B cell (primary cell): ENCODE measurements around the gene ZNF211. TPM values are rescaled to one million over a fixed set of nuclear protein-coding genes. Genes with fewer than 3 reads are reported as not detected.

ENCODE experiments used
- ATAC-seq: fragments of 200-7000 bp; cut with Tn5 transposase; one replicate; pipeline ENCODE4 v1.10.0; 2021; ENCODE audit warnings: low read depth, mild to moderate bottlenecking, moderate number of reproducible peaks, moderate library complexity
- CTCF ChIA-PET: fragments of 350-600 bp; sonication (Branson Sonifier 250); formaldehyde crosslinking; loops from one replicate; lab custom pipeline; 2021; ENCODE audit warnings: antibody characterized with exemption, inconsistent platforms; lab: Charles Lee
- POLR2A ChIA-PET: fragments of 350-600 bp; sonication (Branson Sonifier 250); formaldehyde crosslinking; loops from one replicate; lab custom pipeline; 2021; ENCODE audit warnings: antibody characterized with exemption; lab: Charles Lee
- DNase-seq: peaks from one replicate; pipeline ENCODE4 v3.0.0; 2013
- H2AFZ ChIP-seq: 2 replicates; pipeline ENCODE4 v1.6.1; 2012; ENCODE audit warnings: mild to moderate bottlenecking, low read depth, low read length; ENCODE audit not compliant: insufficient read depth, poor library complexity, severe bottlenecking
- H3K27ac ChIP-seq, 2 donors: 1 replicate in 1 of 2; 2 replicates in 1 of 2; pipeline ENCODE4 v1.5.1; 2012 to 2013; ENCODE audit warnings: low read length in 2 of 2, mild to moderate bottlenecking in 2 of 2, moderate library complexity in 1 of 2
- H3K27me3 ChIP-seq, 4 experiments: fragments of 200-600 bp in 1 of 4; sonication (generic) in 1 of 4; replicated peaks in 1 of 4; 1 replicate in 2 of 4; 2 replicates in 2 of 4; pipeline versions ENCODE4 v1.6.1 to v1.7.0; 2013 to 2016; ENCODE audit warnings: low read length in 3 of 4, mild to moderate bottlenecking in 2 of 4, mixed read lengths in 1 of 4, moderate library complexity in 1 of 4; ENCODE audit not compliant: insufficient read depth in 4 of 4, control insufficient read depth in 3 of 4; ENCODE audit errors: control extremely low read depth in 1 of 4
- H3K36me3 ChIP-seq, 2 experiments: replicated peaks in 1 of 2; 1 replicate in 1 of 2; 2 replicates in 1 of 2; pipeline versions ENCODE4 v1.6.1 to v1.7.1; 2013; ENCODE audit warnings: low read length in 1 of 2; ENCODE audit not compliant: insufficient read depth in 2 of 2, control insufficient read depth in 1 of 2; ENCODE audit errors: control extremely low read depth in 1 of 2, extremely low read depth in 1 of 2
- H3K4me1 ChIP-seq, 2 donors: fragments of 200-600 bp in 1 of 2; sonication (generic) in 1 of 2; 1 replicate in 1 of 2; 2 replicates in 1 of 2; pipeline versions ENCODE4 v1.5.1 to v1.6.1; 2013 to 2017; ENCODE audit warnings: low read length in 2 of 2; ENCODE audit not compliant: control insufficient read depth in 2 of 2, insufficient read depth in 2 of 2
- H3K4me2 ChIP-seq: replicated peaks from 2 replicates; pipeline ENCODE3; 2012; ENCODE audit warnings: mild to moderate bottlenecking, low read depth, low read length; ENCODE audit not compliant: poor library complexity, severe bottlenecking
- H3K4me3 ChIP-seq, 5 experiments: fragments of 200-600 bp in 1 of 5; sonication (generic) in 1 of 5; 1 replicate in 3 of 5; 2 replicates in 2 of 5; pipeline versions ENCODE4 v1.5.1 to v1.7.0; 2011 to 2016; ENCODE audit warnings: low read length in 4 of 5, mild to moderate bottlenecking in 4 of 5, low read depth in 2 of 5, control low read depth in 1 of 5, moderate library complexity in 1 of 5; ENCODE audit not compliant: insufficient read depth in 1 of 5; ENCODE audit errors: control extremely low read depth in 1 of 5, extremely low read depth in 1 of 5
- H3K79me2 ChIP-seq: fragments of 200-600 bp; sonication (generic); one replicate; pipeline ENCODE4 v1.6.0; 2016; ENCODE audit warnings: low read length; ENCODE audit not compliant: control insufficient read depth, insufficient read depth
- H3K9ac ChIP-seq: fragments of 200-600 bp; sonication (generic); 2 replicates; pipeline ENCODE4 v1.6.1; 2017; ENCODE audit warnings: mild to moderate bottlenecking, low read length, moderate library complexity
- H3K9me3 ChIP-seq, 3 donors: one replicate each; pipeline versions ENCODE4 v1.6.1 to v1.7.1; 2013; ENCODE audit warnings: low read length in 2 of 3; ENCODE audit not compliant: control insufficient read depth in 2 of 3, insufficient read depth in 1 of 3; ENCODE audit errors: control extremely low read depth in 1 of 3
- H4K20me1 ChIP-seq: 2 replicates; pipeline ENCODE4 v1.6.0; 2012; ENCODE audit warnings: mild to moderate bottlenecking, low read length; ENCODE audit not compliant: insufficient read depth, control insufficient read depth, poor library complexity, severe bottlenecking
- H3K27ac Mint-ChIP-seq: one replicate; pipeline ENCODE4 v1.8.0; 2021; ENCODE audit warnings: mixed read lengths
- H3K27me3 Mint-ChIP-seq: one replicate; pipeline ENCODE4 v1.8.0; 2021; ENCODE audit warnings: mixed read lengths
- H3K4me1 Mint-ChIP-seq: one replicate; pipeline ENCODE4 v1.8.0; 2021; ENCODE audit warnings: mixed read lengths
- H3K4me3 Mint-ChIP-seq: one replicate; pipeline ENCODE4 v1.8.0; 2021; ENCODE audit warnings: mixed read lengths
- H3K9me3 Mint-ChIP-seq: one replicate; pipeline ENCODE4 v1.8.0; 2022; ENCODE audit warnings: mixed read lengths; ENCODE audit not compliant: insufficient read depth
- CTCF ChIP-seq: fragments of 200-600 bp; IDR thresholded peaks from one replicate; pipeline ENCODE4 v1.8.0; 2022; ENCODE audit warnings: antibody characterized with exemption, mild to moderate bottlenecking
- EZH2 ChIP-seq: IDR thresholded peaks from 2 replicates; pipeline ENCODE4 v1.6.1; 2012; ENCODE audit warnings: borderline replicate concordance, low read depth, mild to moderate bottlenecking, moderate library complexity, low read length; ENCODE audit not compliant: insufficient read depth, poor library complexity, severe bottlenecking
- WGBS: methylation state at CpG from one replicate; pipeline ENCODE4 v1.1.5; 2013; ENCODE audit warnings: missing lambda C conversion rate; ENCODE audit not compliant: insufficient coverage; 5-methylcytosine and 5-hydroxymethylcytosine counted together
- intact Hi-C: fragments of 100-400 bp; cut with micrococcal nuclease; formaldehyde crosslinking; loops from one replicate; pipeline ENCODE4 v1.10.0; 2022
- polyA plus RNA-seq: library from polyadenylated mRNA; depleted of rRNA; stranded (reverse); fragments of >200 nt; gene quantifications from 2 replicates; pipeline ENCODE4 v1.2.3, GENCODE V29; 2012
- total RNA-seq, 2 donors: library from RNA; stranded (reverse); fragments of 120-200 nt in 1 of 2; gene quantifications; 1 replicate in 1 of 2; 2 replicates in 1 of 2; pipeline versions ENCODE4 v1.2.3 to v1.2.4, GENCODE V29; 2013 to 2022

The ZNF211 gene
- total and polyA plus RNA-seq, 2 donors (not counting 1 experiment from before 2014, with no cell fraction given): 24.4 to 53.5 TPM

GRCh38 chr19:57599761-57600383 lies 33.1 kb upstream of the ZNF211 start, which contains the start of gene ZNF530:
Gene ZNF530, plus strand, starts transcription at chr19:57599885. Its CDS starts 4,461 bp downstream, at chr19:57604346.
- Histone ChIP-seq H4K20me1 (no peaks in the 10 kb centered on the region), H3K27me3 (no peaks in the 10 kb centered on the region), H2AFZ (peak within 1 kb of the TSS; percentile 89), H3K4me1 (peaks cover 11 to 14% of the 10 kb centered on the region in 2 donors), H3K4me3 (peak within 1 kb of the TSS; percentile 44 to 81 (median 77)), H3K79me2 (peaks cover 13% of the 10 kb centered on the region), H3K36me3 (peaks cover 0 to 9% of the 10 kb centered on the region in 2 experiments), H3K4me2 (peak within 1 kb of the TSS; percentile 96), H3K9me3 (peaks cover 4 to 9% (median 7%) of the 10 kb centered on the region in 3 donors), H3K9ac (peak within 1 kb of the TSS; percentile 88), H3K27ac (peak within 1 kb of the TSS in 1 of 2 donors; percentile 52)
- H3K4me1 Mint-ChIP-seq: peaks cover 20% of the 10 kb centered on the region
- H3K27ac Mint-ChIP-seq: peak within 1 kb of the TSS; percentile 79
- TF ChIP-seq EZH2: no peak
- no peak for TF ChIP-seq CTCF
- ChIA-PET CTCF (interaction anchor here (1.3 kb wide), 1 partner anchor 14 kb away, joined by 3 read pairs; the partner anchor contains the start of gene ZNF134), POLR2A (no interaction called here)
- WGBS: 1% methylated on average over 52 of the region's 53 CpGs
- ATAC-seq: peak; percentile 99
- intact Hi-C loops: loop anchor here (1.0 to 5.0 kb wide), 5 partner anchors 14 to 247 kb away; partner anchors contain the start of genes ZNF134, ZNF211, ZNF416 and ZNF587
- H3K4me3 Mint-ChIP-seq: peak within 1 kb of the TSS; percentile 90
- H3K9me3 Mint-ChIP-seq: peaks cover 4% of the 10 kb centered on the region
- H3K27me3 Mint-ChIP-seq: peaks cover 3% of the 10 kb centered on the region
- peak; percentile 88 for DNase-seq

GRCh38 chr19:57606931-57607330 lies 26.0 kb upstream of the ZNF211 start:
- H3K4me1 ChIP-seq: no peaks in the 10 kb centered on the region
- peaks cover 0 to 11% (median 8%) of the 10 kb centered on the region in 3 donors for H3K9me3 ChIP-seq
- no peak overlapping the region for H3K4me2 ChIP-seq
- H3K4me3 Mint-ChIP-seq: no peak overlapping the region
- peaks cover 6 to 40% of the 10 kb centered on the region in 2 experiments for H3K36me3 ChIP-seq
- no peak overlapping the region for H3K9ac ChIP-seq
- H3K4me3 ChIP-seq: no peak overlapping the region
- WGBS: no CpG with 5 or more reads among the region's 5 CpGs
- H3K9me3 Mint-ChIP-seq: peaks cover 2% of the 10 kb centered on the region
- TF ChIP-seq EZH2 (no peak), CTCF (no peak)
- no peak overlapping the region for H2AFZ ChIP-seq
- POLR2A ChIA-PET: no interaction called here
- no peaks in the 10 kb centered on the region for H3K27me3 Mint-ChIP-seq
- H3K27ac ChIP-seq: no peak overlapping the region
- no peak overlapping the region for H3K27ac Mint-ChIP-seq
- CTCF ChIA-PET: interaction anchor here (0.7 kb wide), 2 partner anchors 16 to 463 kb away, joined by 3 to 4 read pairs; no protein-coding TSS in a partner anchor
- no peak for ATAC-seq
- intact Hi-C loops: no loop called here
- no peaks in the 10 kb centered on the region for H4K20me1 ChIP-seq
- no peaks in the 10 kb centered on the region for H3K27me3 ChIP-seq
- H3K4me1 Mint-ChIP-seq: no peaks in the 10 kb centered on the region
- H3K79me2 ChIP-seq: no peaks in the 10 kb centered on the region
- DNase-seq: no peak
